GM12801 (cell line): ENCODE results near the gene GPSM3.

Source experiments
- CTCF ChIP-seq: IDR thresholded peaks from one replicate; pipeline ENCODE4 v1.5.1; 2011; ENCODE audit warnings: control low read depth; ENCODE audit not compliant: insufficient read length; ENCODE audit errors: extremely low read depth

Gene GPSM3

GRCh38 chr6:32179766-32180405 lies 12.6 kb downstream of the GPSM3 start:
- TF ChIP-seq CTCF, result no peak

- TF ChIP-seq CTCF, result no peak
Observed at GRCh38 chr6:32178547-32179440, 13.6 kb downstream of the GPSM3 start.

DNA sequence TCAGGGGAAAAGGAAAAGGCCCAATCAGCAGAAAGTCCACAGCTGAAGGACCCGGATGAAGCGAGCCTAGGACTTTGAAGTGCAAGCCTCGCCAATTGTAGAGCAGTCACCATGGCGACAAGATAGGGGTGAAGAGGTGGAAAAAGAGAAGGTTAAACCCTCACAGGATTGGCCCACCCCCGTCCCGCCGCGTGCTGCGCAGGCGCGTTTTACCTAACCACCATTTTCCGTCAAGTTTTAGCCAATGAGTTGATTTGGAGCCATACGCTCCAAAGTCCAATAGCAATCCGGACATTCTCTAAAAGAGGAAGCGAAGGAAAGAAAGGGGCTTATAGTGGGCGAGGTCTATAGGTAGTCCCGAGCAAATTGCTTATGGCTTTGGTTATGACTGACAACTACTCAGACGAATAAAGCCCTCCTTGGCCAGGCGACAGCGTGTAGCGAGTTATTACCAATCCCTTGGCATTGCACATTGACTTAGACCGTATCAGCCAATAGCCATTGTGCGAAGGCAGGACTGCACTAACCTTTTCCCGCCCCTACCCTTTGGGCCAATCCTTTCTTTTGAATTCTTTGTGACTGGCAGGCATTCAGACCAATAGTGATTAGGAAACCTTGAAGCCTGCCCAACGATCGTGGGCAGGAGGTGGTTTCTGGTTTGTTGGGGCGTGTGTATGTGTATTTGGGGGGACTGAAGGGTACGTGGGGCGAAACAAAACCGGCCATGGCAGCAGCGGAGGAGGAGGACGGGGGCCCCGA lies 14.5 kb downstream of the GPSM3 start, which contains the start of gene RNF5:
TSS of gene RNF5 (plus strand) at position 618 of the 759 bp plus-strand sequence. CDS start at position 725, 107 bp downstream.
- no peak for TF ChIP-seq CTCF

GRCh38 chr6:32177183-32177787 lies 15.2 kb downstream of the GPSM3 start:
- TF ChIP-seq CTCF, result no peak

- no peak for TF ChIP-seq CTCF
Observed at GRCh38 chr6:32176476-32177182, 15.8 kb downstream of the GPSM3 start.

DNA sequence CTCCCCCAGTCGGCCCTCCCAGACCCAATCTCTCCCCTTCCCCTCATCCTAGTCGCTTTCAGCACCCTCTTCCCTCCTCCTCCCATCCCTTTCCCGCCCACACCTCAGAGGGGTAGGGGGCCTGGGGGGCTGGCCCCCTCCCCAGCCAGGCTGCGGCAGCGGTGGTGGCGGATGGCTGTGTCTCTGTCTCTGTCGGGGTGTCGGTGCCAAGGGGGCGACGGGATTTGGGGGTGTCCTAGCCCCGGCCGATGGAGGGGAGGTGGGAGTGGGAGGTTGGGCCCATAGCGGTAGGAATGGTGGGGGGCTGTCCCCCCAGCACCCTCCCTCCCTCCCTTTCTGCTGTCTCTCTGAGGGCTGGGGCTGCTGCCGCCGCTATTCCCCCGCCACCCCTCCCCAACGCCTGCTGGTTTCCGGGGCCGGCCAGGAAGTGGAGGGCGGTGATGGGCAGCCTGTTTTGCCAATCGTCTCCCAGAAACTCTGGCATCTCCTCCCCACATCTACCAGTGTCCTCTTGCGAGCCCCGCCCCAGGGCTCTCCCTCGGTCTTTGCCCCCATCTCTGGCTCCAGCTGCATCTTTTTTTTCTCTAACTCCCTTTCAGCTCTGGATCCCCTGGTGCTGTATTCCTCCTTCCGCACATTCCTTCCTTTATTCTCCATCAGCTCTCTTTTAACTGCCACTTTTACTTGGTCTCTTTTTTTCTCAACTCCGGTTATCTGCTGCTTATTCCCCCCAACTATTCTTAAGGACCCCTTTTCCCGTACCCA lies 16.6 kb downstream of the GPSM3 start, which contains the start of gene AGPAT1:
TSS of gene AGPAT1 (minus strand) at position 374 of the 765 bp plus-strand sequence. CDS start 4,588 bp downstream, outside the sequence.
- TF ChIP-seq CTCF, result no peak
